GM23248 (cell line): ENCODE measurements around the gene CHRNB1.

ENCODE experiments used
- EZH2 ChIP-seq: fragments of 200-600 bp; sonication (generic); IDR thresholded peaks from 2 replicates; pipeline ENCODE4 v1.6.1; 2018; ENCODE audit warnings: antibody characterized with exemption, mild to moderate bottlenecking; ENCODE audit not compliant: insufficient read depth, poor library complexity, severe bottlenecking
- EZH2phosphoT487 ChIP-seq: fragments of 200-600 bp; sonication (generic); IDR thresholded peaks from 2 replicates; pipeline ENCODE4 v1.6.1; 2018; ENCODE audit warnings: antibody characterized with exemption, moderate library complexity, mild to moderate bottlenecking, low read depth; ENCODE audit not compliant: insufficient read depth

GRCh38 chr17:7425316-7425715 is 19.5 kb upstream of the CHRNB1 start, which contains the start of gene SPEM2:
- TF ChIP-seq EZH2 (no peak), EZH2phosphoT487 (no peak)
